Kidney (tissue), 14 donors: ENCODE data around the gene KDM6B. TPM values are rescaled to one million over a fixed set of nuclear protein-coding genes. Genes with fewer than 3 reads are reported as not detected.

Source experiments
- DNase-seq, 5 donors: peaks; one replicate each; pipeline ENCODE4 v3.0.0-alpha.2; 2013 to 2020
- FAIRE-seq: peaks from 2 replicates; lab custom pipeline; 2012; peaks lifted over from hg19 to GRCh38; lab: Jason Lieb, UNC
- H3K27ac ChIP-seq, 2 donors: one replicate each; pipeline ENCODE4 v1.7.0; 2013; ENCODE audit warnings: low read depth in 2 of 2, low read length in 2 of 2, inconsistent platforms in 1 of 2
- H3K27me3 ChIP-seq: one replicate; pipeline ENCODE4 v1.7.1; 2013; ENCODE audit warnings: low read length, inconsistent platforms; ENCODE audit not compliant: control insufficient read depth, insufficient read depth
- H3K36me3 ChIP-seq, 3 donors: one replicate each; pipeline versions ENCODE4 v1.7.0 to v1.7.1; 2013; ENCODE audit warnings: low read length in 3 of 3, control low read depth in 1 of 3, inconsistent platforms in 1 of 3; ENCODE audit not compliant: insufficient read depth in 3 of 3, control insufficient read depth in 2 of 3
- H3K4me1 ChIP-seq, 3 donors: one replicate each; pipeline versions ENCODE4 v1.7.0 to v1.7.1; 2013; ENCODE audit warnings: low read length in 3 of 3, inconsistent platforms in 1 of 3, low read depth in 1 of 3; ENCODE audit not compliant: control insufficient read depth in 2 of 3, insufficient read depth in 2 of 3
- H3K4me3 ChIP-seq, 3 donors: one replicate each; pipeline versions ENCODE4 v1.7.0 to v1.8.1; 2013; ENCODE audit warnings: low read length in 3 of 3, control low read depth in 1 of 3, inconsistent platforms in 1 of 3
- H3K9ac ChIP-seq, 3 donors: one replicate each; pipeline versions ENCODE4 v1.7.0 to v1.7.1; 2013; ENCODE audit warnings: low read length in 3 of 3, control low read depth in 1 of 3, inconsistent platforms in 1 of 3
- H3K9me3 ChIP-seq, 3 donors: one replicate each; pipeline versions ENCODE4 v1.7.0 to v1.7.1; 2013; ENCODE audit warnings: low read length in 3 of 3, control low read depth in 1 of 3, inconsistent platforms in 1 of 3; ENCODE audit not compliant: control insufficient read depth in 2 of 3, insufficient read depth in 1 of 3
- intact Hi-C: fragments of 100-400 bp; cut with DNase I; formaldehyde crosslinking; loops from one replicate; pipeline ENCODE4 v1.11.1; 2022
- polyA plus RNA-seq: library from polyadenylated mRNA; stranded (reverse); fragments of 350-450 nt; fragmentation: Illumina TruSeq; extraction: RNeasy Lipid Tissue Mini Kit (QIAGEN cat#74804); gene quantifications from one replicate; pipeline ENCODE4 v1.2.3, GENCODE V29; 2014; ENCODE audit warnings: low read depth, low replicate concordance; ENCODE audit not compliant: insufficient read depth
- total RNA-seq: library from RNA; stranded (reverse); fragmentation: NEBNext Ultra II Directional; extraction: Animal tissue kit (Norgen Biotek cat#: 25700); gene quantifications from one replicate; pipeline ENCODE4 v1.2.1, GENCODE V29; 2021
- TF ChIP-seq, protein P1 (sequence below): IDR thresholded peaks from 3 replicates; pipeline ENCODE4 v1.5.1; 2012; ENCODE audit warnings: mild to moderate bottlenecking, moderate library complexity, borderline replicate concordance; ENCODE audit not compliant: insufficient read depth; ENCODE audit errors: extremely low read depth
- donor health status: control.
- donor health status: control.
- donor health status: control.
- donor health status: control.
- donor health status: control.
- donor health status: DM: yes; HTN: yes; CAD: no.
- donor health status: Normal renal cell carcinoma (clear cell type).

KDM6B gene
- total and polyA plus RNA-seq, 2 donors from 2014 or later, result 3.9 to 32.3 TPM

DNA sequence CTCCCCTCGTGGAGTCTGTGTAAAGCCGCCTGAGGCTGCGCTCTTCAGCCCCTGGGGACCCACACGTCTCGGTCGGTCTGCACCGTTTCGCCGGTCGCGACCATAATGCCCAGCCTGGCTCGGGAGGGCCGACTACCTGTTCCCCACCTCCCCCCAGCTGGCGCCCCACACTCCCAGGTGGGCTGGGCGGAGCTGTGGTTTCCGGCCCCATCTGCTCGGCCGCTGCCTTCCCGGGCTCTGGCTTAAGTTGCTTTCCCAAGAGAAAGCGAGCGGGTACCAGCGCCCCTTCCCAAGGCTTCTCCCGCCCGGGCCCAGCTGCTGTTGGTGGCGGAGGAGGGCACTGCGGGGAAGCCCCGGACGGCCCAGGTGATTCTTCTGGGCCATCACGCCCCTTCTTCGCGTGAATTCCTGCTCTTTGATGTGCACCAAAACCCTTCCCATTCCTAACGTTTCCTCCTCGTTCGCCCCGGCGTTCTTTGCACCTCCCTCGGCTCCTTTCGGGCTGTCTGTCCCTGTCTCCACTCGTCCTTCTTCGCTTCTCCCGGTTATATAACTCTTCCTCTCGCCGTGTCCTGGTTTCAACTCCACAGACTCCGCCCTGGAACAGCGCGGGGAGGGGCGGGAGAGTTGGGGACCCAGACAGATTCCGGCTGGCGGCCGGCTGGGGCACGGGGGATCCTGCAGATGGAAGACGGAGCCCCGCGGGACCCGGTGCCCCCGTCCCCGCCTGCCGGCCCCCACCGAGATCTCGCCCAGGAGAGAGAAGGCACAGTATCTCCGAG, 2.0 kb downstream of the KDM6B start:
- intact Hi-C loops, result no loop called here
- Histone ChIP-seq H3K4me1 (peaks cover 6 to 36% (median 13%) of the 10 kb centered on the region in 3 donors), H3K4me3 (peak overlapping the region; percentile 88 to 93 (median 92)), H3K27me3 (no peaks in the 10 kb centered on the region), H3K9me3 (no peaks in the 10 kb centered on the region), H3K36me3 (peaks cover 0 to 5% (median 0%) of the 10 kb centered on the region in 3 donors), H3K9ac (peak overlapping the region; percentile 77 to 99 (median 89)), H3K27ac (peak overlapping the region; percentile 97 to 99)
- FAIRE-seq (no peak), DNase-seq (peak; percentile 75 to 96 (median 90))
- TF ChIP-seq, protein P1, sequence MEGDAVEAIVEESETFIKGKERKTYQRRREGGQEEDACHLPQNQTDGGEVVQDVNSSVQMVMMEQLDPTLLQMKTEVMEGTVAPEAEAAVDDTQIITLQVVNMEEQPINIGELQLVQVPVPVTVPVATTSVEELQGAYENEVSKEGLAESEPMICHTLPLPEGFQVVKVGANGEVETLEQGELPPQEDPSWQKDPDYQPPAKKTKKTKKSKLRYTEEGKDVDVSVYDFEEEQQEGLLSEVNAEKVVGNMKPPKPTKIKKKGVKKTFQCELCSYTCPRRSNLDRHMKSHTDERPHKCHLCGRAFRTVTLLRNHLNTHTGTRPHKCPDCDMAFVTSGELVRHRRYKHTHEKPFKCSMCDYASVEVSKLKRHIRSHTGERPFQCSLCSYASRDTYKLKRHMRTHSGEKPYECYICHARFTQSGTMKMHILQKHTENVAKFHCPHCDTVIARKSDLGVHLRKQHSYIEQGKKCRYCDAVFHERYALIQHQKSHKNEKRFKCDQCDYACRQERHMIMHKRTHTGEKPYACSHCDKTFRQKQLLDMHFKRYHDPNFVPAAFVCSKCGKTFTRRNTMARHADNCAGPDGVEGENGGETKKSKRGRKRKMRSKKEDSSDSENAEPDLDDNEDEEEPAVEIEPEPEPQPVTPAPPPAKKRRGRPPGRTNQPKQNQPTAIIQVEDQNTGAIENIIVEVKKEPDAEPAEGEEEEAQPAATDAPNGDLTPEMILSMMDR, result no peak

DNA sequence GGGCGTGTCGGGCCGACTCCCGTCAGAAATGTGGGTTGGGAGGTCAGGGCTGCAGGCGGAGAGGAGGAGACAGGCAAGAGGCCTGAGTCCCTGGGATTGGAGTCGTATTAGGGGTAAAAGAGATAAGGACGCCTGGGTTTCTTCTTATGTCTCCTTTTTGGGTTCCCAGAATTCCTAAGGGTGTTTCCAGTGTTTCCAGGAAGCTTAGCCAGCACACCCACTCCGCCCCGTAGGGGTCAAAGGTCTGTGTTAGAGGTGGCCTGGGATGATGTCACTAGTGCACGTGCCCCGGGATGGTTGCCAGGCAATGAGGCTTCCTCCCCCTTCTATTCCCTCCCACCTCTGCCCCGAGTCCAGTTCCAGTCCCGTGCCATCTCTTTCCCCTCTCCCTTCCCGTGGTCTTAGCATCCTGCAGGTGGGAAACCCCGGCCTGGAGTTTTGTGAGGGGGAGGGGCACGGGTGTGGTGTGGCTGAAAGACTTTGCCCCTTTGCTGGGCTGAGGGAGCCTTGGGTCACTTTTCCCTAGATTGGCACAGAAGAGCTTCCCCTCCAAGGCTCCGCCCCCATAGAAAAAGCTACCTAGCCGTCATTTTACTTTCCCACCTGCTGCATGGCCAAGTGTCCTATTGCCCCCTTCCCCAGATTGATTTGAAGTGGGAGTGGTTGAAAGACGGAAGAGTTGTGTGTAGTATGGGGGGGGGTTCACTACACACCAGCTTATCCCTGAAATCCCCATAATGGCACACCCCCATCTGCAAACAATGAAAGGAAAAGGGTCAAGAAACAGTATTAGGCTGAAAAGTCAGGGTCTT, 2.8 kb downstream of the KDM6B start:
- peaks cover 10 to 41% (median 13%) of the 10 kb centered on the region in 3 donors for H3K4me1 ChIP-seq

DNA sequence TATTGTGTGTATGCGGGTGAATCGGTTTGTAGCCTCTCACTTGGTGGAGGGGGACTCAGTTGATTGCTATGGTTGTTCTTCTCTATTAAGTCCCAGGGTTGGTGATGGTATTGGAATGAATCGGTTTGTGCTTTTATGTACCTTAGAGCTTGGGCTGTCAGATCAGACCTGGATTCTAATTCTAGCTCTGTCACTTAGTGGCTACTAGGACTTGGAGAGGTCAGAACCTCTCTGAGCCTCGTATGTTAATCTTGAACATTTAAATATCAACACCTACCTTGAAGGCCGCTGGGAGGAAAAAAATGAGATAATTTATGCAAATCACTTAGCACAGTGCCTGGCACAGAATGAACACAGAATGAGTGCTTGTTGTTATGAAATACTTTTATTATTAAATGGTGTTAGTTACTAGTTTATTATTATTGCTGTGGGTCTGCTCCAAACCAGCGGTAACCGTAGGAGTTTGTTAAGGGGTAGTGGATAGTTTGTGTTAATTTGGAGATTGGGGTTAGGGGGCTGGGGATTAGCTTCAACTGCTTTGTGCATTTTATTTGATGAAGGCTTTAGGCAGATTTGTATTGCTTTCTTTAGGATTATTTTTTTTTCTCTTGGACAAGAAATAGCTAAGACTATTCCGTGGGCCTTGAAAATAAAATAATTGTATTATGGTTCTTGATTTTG, 3.5 kb downstream of the KDM6B start:
- DNase-seq (no peak), FAIRE-seq (no peak)
- TF ChIP-seq, protein P1, result no peak
- peaks cover 10 to 43% (median 13%) of the 10 kb centered on the region in 3 donors for H3K4me1 ChIP-seq
- no peaks in the 10 kb centered on the region for H3K27me3 ChIP-seq
- peak overlapping the region; percentile 97 to 99 for H3K27ac ChIP-seq
- intact Hi-C loops, result no loop called here
- H3K9me3 ChIP-seq, result no peaks in the 10 kb centered on the region
- peaks cover 0 to 6% (median 0%) of the 10 kb centered on the region in 3 donors for H3K36me3 ChIP-seq
- H3K4me3 ChIP-seq, result peak overlapping the region; percentile 35 to 92 (median 47)
- peak overlapping the region; percentile 15 to 99 (median 25) for H3K9ac ChIP-seq

More for the DNA sequence above, 2.8 kb downstream of the KDM6B start:
- DNase-seq (peak; percentile 97 to 98 (median 98)), FAIRE-seq (peak; percentile 41)
- Histone ChIP-seq H3K27me3 (no peaks in the 10 kb centered on the region), H3K9ac (peak overlapping the region; percentile 52 to 99 (median 64)), H3K4me3 (peak overlapping the region; percentile 67 to 92 (median 71)), H3K36me3 (peaks cover 0 to 6% (median 0%) of the 10 kb centered on the region in 3 donors), H3K27ac (peak overlapping the region; percentile 97 to 99), H3K9me3 (no peaks in the 10 kb centered on the region)
- intact Hi-C loops, result no loop called here
- TF ChIP-seq, protein P1, result no peak
